SU-DHL-6 (cell line): ENCODE data around the gene PDIA2.

Source experiments
- EZH2phosphoT487 ChIP-seq: fragments of 200-600 bp; sonication (generic), shearing (Covaris generic); conservative IDR thresholded peaks from 2 replicates; pipeline ENCODE4 v1.6.1; 2018; ENCODE audit warnings: mild to moderate bottlenecking, antibody characterized with exemption, low read length, moderate library complexity, mixed read lengths
- TF ChIP-seq, protein P1 (sequence below): fragments of 200-600 bp; sonication (generic); IDR thresholded peaks from one replicate; pipeline ENCODE4 v1.5.1; 2017; ENCODE audit warnings: antibody characterized with exemption, mild to moderate bottlenecking, low read length, moderate library complexity; ENCODE audit not compliant: insufficient read depth, poor library complexity, severe bottlenecking

DNA sequence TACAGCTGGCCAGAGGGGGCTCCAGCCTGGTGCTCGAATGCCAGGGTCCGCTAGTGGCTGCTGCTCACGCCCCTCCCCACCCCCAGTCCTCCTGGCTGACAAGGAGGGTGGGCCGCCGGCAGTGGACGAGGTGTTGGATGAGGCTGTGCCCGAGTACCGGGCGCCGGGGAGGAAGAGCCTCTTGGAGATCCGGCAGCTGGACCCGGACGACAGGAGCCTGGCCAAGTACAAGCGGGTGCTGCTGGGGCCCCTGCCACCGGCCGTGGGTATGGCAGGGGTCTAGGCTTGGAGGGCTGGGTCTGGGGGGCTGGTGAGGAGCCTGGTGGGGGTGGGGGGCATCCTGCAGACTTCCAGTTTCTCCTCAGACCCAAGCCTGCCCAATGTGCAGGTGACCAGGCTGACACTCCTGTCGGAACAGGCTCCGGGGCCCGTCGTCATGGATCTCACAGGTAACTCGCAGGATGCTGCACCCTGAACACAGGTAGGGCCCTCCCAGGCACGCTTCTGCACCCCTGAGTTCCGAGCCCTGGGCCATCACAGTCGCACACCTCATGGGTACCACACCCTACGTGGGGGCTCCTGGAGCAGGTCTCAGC, 1.2 kb upstream of the PDIA2 start:
- TF ChIP-seq, protein P1, sequence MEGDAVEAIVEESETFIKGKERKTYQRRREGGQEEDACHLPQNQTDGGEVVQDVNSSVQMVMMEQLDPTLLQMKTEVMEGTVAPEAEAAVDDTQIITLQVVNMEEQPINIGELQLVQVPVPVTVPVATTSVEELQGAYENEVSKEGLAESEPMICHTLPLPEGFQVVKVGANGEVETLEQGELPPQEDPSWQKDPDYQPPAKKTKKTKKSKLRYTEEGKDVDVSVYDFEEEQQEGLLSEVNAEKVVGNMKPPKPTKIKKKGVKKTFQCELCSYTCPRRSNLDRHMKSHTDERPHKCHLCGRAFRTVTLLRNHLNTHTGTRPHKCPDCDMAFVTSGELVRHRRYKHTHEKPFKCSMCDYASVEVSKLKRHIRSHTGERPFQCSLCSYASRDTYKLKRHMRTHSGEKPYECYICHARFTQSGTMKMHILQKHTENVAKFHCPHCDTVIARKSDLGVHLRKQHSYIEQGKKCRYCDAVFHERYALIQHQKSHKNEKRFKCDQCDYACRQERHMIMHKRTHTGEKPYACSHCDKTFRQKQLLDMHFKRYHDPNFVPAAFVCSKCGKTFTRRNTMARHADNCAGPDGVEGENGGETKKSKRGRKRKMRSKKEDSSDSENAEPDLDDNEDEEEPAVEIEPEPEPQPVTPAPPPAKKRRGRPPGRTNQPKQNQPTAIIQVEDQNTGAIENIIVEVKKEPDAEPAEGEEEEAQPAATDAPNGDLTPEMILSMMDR, result no peak
- no peak for TF ChIP-seq EZH2phosphoT487
